Right lung (tissue), 5 donors: ENCODE results near the gene CRTAC1. TPM values are rescaled to one million over a fixed set of nuclear protein-coding genes. Genes with fewer than 3 reads are reported as not detected.
"Not testable (repeated sequence)": the region's sequence is repeated elsewhere in the genome, so short reads cannot be mapped to it uniquely, and the experiment has no call there.

Experiments used
- DNase-seq, 2 donors: peaks; one replicate each; pipeline ENCODE4 v3.0.0-alpha.2; 2013
- polyA plus RNA-seq, 5 donors: library from polyadenylated mRNA; unstranded; fragments of 120-200 nt; gene quantifications; one replicate each; pipeline versions ENCODE4 v1.2.1 to v1.2.3, GENCODE V29; 2013; ENCODE audit warnings: inconsistent platforms in 1 of 5, low replicate concordance in 1 of 5; ENCODE audit not compliant: insufficient read length in 5 of 5, insufficient read depth in 1 of 5

Gene CRTAC1
- polyA plus RNA-seq, 5 donors = 2.3 to 7.1 (median 2.7) TPM

- no peak for DNase-seq
Observed at GRCh38 chr10:97842656-97843280, 187.7 kb downstream of the CRTAC1 start.

- not testable (repeated sequence) for DNase-seq
Observed at GRCh38 chr10:97842114-97842513, 188.3 kb downstream of the CRTAC1 start.

GRCh38 chr10:97841166-97841565 is 189.3 kb downstream of the CRTAC1 start:
- not testable (repeated sequence) for DNase-seq

- no peak for DNase-seq
Observed at GRCh38 chr10:97838091-97838490, 192.3 kb downstream of the CRTAC1 start.

- DNase-seq = no peak
Observed at GRCh38 chr10:97836446-97836845, 194.0 kb downstream of the CRTAC1 start.

- no peak for DNase-seq
Observed at GRCh38 chr10:97831259-97831658, 199.2 kb downstream of the CRTAC1 start.

GRCh38 chr10:97830064-97830463 is 200.4 kb downstream of the CRTAC1 start:
- DNase-seq = no peak

- DNase-seq = no peak
Observed at GRCh38 chr10:97828721-97829120, 201.7 kb downstream of the CRTAC1 start.

GRCh38 chr10:97827702-97828291 is 202.6 kb downstream of the CRTAC1 start:
- DNase-seq = no peak

- no peak for DNase-seq
Observed at GRCh38 chr10:97826892-97827291, 203.5 kb downstream of the CRTAC1 start.

GRCh38 chr10:97825020-97825760 is 205.2 kb downstream of the CRTAC1 start:
- DNase-seq = no peak

- no peak for DNase-seq
Observed at GRCh38 chr10:97823734-97824133, 206.7 kb downstream of the CRTAC1 start.

- no peak for DNase-seq
Observed at GRCh38 chr10:97822261-97822687, 208.1 kb downstream of the CRTAC1 start.

- DNase-seq = no peak
Observed at GRCh38 chr10:97821308-97822038, 208.9 kb downstream of the CRTAC1 start.

GRCh38 chr10:97820096-97820704 is 210.2 kb downstream of the CRTAC1 start:
- DNase-seq = no peak

GRCh38 chr10:97818572-97818971 is 211.8 kb downstream of the CRTAC1 start:
- no peak for DNase-seq

GRCh38 chr10:97816609-97817008 is 213.8 kb downstream of the CRTAC1 start:
- no peak for DNase-seq
